ENCODE results near the gene PIGK.
"Not testable (repeated sequence)": the region's sequence is repeated elsewhere in the genome, so short reads cannot be mapped to it uniquely, and the experiment has no call there.

The PIGK gene

DNA sequence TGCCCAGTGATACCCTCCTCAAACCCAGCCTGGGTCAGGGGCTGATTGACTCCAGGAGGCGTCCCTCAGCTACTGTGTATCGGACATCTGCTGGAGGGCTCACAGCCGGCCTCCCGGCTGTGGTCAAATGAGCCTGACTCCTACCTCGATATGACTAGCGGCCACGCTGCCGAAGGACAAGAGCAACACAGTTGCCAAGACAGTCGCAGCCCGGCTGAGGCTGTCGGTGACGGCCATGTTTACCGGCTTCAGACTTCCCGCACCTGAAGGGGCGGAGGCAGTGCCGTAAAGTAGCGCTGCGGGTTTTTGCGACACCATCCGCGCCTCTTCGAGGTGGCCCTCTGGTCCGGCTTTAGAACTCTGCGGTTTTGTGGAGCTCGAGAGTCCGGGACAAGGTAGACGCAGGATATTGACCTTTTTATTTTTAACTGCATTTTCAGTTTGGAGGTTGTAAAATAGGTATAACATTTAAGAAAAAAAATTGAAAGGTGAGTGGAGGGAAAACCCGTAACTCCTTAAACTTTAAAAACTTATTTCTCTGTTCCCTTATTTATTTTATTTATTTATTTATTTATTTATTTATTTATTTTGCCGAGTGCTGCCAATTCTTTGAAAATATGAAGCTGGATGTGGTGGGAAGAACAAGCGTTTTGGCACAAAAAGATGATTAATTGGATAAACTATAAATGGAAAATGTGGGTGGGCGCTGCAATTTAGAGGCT is at the start of gene PIGK:
TSS of gene PIGK (minus strand) at position 265 of the 722 bp plus-strand sequence. CDS start at position 237, 28 bp downstream.
- peak; percentile 98 for DNase-seq

DNA sequence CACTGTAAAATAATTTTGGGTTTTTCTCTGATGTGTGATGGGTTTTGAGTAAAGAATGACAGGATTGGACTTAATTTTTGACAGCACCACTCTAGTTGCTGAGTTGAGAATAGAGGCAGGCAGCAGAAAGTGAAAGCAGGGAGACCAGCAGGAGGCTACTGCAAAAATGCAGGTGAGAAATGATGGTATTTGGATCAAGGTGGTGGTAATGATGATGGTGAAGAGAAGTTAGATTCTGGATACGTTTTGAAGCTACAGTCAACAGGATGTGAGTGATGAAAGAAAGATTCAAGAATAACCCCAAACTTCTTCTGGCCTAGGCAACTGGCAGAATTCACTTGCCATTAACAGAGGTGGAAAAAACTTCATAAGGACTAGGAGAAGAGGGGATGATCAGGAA is 47.8 kb upstream of the PIGK start:
- no peak for DNase-seq

DNA sequence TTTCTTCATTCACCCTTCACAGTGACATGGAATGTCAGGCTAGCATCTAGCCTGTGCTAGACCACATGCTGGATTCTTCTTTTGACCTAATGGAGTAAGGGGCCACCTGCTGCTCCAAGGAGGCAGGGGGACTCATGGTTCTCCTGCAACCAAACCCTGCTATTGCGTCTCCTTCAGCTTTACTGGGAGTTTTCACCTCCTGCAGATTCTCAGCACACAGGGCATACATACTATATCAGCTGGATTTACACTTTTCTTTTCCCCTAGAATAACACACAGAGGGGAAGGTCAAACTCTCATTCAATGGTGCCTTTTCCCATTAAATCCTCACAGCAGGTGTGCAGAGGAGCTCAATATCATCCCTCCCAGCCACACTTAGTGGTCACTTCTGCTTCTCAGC is 46.0 kb upstream of the PIGK start:
- no peak for DNase-seq

DNA sequence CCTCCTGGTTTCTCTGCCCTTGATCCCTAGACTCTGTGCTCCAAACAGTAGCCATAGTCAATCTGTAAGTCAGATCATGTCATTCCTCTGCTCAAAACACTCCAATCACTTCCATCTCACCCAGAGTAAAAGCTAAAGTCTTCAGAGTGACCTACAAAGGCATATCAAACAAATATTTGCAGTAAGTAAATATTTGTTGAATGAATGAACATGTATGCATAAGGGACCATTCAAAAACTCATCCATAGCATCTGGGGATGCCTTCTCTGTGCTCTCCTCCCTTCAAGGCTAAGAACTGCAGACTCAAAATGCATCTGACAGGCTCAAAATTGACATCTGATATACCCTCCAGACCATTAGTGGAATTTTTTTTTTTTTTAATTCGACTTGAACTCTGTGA is 44.5 kb upstream of the PIGK start:
- no peak for DNase-seq

DNA sequence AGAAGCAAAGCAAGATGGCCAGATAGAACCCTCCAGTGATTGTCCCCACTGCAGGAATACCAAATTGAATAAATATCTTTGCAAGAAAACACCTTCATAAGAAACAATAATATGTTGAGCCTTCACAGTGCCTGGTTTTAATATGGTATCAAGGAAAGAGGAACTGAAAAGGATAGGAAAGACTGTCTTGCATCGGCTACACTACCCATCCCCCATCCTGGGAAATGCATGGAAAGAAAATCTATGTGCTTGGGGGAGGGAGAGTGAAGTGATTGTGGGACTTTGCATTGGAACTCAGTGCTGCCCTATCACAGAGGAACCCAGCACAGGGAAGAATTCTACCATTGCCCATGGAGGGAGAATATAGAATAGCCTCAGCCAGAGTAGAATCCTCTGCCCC is 34.0 kb upstream of the PIGK start:
- DNase-seq: peak; percentile 40

DNA sequence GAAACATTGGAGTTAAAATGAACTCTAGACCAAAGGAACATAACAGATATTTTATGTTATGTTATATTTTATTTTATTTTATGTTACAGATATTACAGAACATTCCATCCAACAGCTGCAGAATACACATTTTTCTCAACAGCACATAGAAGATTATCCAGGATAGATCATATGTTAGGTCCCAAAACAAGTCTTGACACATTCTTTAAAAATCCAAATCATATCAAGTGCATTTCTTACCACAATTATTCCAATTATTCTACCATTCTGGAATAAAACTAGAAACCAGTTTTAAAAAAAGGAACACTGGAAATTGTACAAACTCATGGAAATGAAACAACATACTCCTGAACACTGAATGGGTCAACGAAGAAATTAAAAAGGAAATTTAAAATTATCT is 30.9 kb upstream of the PIGK start:
- no peak for DNase-seq

DNA sequence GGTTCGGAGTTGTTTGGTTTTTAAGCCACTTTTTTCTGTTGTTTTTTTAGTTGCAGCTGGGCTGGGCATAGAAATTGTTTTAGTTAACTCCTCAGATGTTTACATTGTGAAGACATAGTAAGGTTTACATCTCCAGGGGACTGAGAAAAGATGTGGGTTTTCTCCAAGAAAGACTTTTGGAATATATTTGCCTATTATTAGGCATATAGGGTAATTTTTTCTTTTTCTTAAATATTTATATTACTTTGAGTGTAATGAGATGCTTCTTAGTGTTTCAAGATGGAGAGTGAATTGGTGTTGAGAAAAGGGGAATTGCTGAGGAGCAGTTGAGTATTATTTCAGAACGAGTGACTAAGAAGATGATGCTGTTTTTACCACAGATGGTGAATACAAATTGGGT is 26.6 kb upstream of the PIGK start:
- DNase-seq: no peak

DNA sequence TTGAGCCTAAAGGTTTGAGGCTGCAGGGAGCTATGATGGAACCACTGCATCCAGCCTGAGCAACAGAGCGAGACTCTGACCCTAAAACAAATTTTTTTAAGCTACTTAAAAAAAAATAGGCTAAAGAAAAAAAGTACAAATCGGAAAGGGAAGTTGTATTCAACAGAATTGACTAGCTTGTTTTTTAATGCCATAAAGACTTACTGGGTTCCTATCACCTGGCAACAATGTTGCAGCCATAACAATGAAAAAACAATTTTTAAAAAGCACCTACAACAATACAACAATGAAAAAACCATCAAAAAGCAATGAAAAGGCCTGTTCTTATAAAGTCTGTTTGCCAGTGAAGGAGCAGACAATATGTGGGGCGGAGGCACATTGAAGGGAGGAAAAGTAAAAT is 20.1 kb upstream of the PIGK start:
- no peak for DNase-seq

DNA sequence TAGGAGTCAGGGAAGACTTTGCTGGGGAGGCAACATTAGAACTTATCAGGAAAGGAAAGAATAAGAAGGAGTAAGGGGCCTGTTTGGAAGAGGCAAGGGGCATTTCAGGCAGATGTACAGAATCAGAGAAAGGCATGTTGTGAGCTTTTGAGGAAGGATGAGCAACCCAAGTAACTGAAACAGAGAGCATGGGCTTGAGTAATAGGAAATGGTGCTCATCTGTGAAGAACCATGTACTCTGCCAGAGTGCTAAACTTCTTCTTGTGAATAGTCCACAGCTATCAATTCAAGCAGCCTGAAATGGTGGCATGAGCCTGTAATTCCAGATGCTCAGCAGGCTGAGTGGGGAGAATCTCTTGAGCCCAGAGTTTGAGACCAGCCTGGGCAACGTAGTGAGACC is 19.2 kb upstream of the PIGK start:
- DNase-seq: no peak

DNA sequence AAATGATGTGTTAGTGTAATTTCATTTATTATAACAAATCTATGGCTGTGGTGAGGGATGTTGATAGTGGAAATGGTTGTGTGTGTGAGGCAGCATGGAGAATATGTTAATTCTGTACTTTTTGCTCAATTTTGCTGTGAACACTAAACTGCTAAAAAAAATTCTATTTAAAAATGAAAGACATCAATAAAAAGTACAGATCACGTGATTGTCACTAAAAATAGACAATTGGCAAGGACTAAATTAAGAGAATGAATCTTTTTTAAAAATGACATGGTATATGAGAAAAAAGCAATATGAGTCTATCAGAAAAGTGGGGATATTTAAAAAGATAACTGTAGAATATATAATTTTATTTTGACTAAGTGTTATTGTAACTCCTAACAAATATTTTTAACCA is 15.7 kb upstream of the PIGK start:
- DNase-seq: no peak

DNA sequence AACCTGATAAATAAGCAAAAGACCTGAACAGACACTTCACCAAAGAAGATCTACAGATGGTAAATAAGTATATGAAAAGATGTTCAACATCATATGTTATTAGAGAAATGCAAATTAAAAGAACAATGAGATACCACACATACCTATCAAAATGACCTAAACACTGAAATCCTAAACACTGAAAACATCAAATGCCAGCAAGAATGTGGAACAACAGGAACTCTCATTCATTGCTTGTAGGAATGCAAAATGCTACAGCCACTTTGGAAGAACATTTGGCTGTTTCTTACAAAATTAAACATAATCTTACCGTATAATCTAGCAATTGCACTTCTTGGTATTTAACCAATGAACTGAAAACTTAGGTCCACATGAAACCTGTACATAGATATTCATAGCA is 14.9 kb upstream of the PIGK start:
- no peak for DNase-seq

DNA sequence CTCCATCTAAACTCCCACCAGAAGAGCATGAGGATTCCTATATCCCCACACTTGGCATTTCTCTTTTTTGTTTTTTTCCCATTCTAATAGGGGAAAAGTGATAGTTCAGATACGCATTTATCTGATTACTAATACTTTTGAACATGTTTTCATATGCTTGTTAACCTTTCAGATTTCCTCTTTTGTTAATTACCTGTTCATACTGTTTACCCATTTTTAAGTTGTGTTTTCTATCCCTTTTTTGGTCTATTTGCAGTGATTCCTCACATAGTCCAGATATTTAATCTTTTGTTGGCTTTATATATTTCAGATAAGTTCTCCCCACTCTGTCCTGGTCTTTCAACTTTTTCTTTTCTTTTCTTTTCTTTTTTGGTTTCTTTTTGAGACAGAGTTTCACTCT is 13.6 kb upstream of the PIGK start:
- no peak for DNase-seq

DNA sequence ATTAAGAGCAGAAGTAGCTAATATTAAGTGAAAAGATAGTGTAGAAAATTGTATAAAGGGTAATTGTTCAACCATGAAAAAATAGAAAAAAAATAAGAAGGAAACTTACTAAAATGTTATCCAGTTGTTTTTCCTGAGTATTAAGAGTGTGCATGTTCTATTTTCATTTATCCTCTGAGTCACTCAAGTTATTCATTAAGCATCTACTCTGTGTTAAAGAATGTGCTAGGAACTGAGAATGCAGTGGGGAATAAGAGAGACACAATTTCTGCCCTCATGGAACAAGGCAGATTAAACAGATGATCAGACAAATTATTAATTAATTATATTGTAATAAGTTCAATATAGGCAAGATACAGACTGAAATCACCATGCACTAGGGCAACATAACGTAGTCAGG is 10.8 kb upstream of the PIGK start:
- no peak for DNase-seq

DNA sequence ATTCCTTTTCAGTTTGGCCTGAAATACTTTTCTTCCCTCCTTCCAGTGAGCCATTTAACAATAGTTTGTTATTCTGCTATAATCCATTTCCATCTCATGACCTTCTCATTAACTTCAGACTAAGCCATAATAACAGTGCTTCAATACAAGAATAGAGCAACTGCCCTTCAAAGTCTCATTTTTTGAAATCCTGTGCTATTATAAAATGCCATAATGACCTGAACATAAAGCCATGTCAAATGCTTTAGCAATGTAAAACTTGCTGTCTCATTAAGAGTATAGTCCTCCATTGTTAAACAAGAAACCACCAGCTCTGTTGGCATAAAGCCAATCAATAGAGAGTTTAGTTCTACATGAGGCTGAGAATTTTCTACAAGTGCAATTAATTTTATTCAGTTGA is 9.6 kb upstream of the PIGK start:
- DNase-seq: peak; percentile 56

DNA sequence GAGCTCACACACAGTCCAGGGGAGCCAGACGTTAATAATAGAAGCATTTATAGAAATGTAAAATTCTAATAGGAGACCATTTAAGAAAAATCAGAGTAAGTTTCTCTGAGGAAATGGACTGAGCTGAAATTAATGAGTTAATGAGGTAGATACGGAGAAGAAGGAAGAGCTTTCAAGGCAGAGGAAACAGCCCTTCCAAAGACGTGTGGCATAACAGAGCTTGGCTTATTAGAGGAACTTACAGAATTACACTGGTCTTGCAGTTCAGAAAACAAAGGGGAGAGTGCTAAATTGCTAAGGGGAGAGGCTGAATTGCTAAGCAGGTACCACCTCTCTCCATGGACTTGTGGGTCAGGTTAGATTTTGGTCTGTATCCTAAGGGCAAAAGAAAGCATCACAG is 8.2 kb upstream of the PIGK start:
- peak; percentile 44 for DNase-seq

DNA sequence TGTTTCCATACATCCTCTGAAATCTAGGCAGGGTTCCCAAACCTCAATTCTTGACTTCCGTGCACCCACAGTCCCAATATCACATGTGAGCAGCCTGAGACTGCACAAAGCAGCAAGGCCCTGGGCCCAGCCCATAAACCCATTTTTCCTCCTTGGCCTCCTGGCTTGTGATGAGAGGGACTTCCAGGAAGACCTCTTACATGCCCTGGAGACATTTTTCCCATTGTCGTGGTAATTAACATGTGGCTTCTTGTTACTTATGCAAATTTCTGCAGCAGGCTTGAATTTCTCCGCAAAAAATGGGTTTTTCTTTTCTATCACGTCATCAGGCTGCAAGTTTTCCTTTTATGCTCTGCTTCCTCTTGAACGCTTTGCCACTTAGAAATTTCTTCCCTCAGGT is 3.3 kb upstream of the PIGK start:
- DNase-seq: no peak

DNA sequence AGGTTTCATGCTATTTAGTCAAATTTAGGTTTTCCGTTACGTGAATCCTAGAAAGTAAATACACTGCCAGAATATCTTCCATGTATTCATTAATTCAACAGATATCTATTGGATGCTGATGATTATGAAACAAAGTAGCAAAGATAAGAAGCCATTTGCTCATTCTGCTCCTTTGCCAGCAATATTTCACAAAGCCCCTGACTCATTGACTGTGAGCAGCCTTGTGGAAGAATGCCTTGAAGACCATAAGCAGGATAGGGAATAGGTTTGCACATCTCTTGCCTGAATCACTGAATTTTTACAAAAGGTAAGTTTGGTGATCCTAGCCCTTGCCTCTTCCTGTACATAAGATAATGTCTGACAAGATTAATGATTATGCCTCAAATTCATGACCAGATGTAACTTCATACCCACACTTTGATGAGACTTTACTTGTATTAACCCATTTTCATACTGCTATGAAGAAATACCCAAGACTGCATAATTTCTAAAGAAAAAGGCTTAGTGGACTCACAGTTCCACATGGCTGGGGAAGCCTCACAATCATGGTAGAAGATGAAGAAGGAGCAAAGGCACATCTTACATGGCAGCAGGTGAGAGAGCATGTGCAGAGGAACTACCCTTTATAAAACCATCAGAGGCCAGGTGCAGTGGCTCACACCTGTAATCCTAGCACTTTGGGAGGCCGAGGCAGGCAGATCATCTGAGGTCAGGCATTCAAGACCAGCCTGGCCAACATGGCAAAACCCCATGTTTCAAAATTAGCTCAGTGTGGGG is 1.6 kb upstream of the PIGK start:
- no peak for DNase-seq

DNA sequence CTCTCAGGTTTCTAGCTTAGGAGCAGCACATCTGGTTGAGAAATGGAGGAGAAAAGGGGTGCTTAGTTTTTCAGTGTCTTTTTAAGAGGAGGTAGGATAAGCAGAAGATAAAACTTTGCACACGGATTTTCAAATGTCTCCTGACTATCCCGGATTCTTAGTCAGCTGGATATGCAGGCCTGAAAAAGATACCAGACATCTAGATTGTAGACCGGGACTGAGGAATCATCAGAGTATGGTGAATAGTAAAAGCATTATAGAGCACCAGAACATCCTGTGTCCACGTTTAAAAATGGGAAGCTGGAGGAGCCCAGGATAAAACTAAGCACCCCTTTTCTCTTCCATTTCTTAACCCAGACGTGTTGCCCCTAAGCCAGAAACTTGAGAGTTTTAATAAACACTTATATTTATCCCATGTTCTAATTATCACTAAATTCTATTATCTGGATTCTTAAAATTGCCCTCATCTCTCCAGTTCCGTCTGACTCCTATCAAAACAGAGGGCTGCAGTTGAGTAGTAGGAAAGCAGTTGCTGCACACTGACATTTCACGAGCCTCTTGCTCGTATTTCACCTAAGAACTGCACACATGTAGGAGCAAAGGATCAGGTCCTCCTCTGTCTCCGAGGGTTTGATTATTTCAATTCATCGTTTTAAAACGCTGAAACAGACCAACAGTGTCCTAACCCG is 609 bp downstream of the PIGK start:
- peak; percentile 83 for DNase-seq

DNA sequence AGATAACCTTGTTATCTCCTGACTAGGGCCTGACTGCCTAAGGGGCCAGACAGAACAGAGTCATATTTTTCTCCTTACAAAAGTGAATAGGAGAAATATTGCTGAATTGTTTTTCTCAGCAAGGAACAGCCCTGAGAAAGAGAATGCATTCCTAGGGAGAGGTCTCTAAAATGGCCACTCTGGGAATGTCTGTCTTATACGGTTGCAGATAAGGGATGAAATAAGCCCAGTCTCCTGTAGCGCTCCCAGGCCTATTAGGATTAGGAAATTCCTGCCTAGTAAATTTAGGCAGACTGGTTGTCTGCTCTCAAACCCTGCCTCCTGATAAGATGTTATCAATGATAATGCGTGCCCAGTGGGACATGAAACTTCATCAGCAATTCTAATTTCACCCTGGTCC is 15.2 kb downstream of the PIGK start:
- DNase-seq: not testable (repeated sequence)

DNA sequence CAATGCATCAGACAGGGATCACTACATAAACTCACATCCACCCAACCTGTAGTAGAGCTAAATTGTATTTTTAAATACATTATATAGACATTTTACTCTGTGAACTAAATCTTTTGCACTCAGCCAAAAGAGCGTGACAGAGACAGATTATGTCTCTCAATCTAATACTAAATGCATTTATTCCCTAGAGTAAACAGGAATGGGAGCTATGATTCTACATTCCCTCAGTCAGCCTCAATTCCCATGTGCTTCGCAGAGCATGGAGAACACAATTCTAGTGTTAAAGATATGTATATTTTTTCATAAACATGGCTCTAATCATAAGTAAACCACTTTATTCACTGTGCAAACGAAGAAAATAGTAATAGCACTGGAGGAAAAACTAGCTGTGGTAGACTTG is 16.5 kb downstream of the PIGK start:
- DNase-seq: no peak

DNA sequence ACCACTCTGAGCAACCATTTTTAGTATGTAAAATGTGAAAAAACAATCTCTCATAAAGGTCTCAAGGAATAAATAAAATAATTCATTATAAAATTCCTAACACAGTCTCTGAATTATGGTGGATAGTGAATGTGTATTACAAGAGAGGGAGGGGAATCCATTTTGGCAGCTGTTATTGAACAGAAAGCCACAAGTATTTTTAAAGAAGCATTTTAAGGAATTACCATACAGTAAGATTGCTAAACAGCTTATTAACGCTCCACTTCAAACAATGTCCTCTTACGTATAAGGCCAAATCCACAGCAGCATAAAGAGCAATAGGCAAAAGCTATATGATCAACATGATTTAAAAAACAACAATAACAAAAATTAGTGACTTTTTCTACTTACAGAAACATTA is 18.4 kb downstream of the PIGK start:
- no peak for DNase-seq

DNA sequence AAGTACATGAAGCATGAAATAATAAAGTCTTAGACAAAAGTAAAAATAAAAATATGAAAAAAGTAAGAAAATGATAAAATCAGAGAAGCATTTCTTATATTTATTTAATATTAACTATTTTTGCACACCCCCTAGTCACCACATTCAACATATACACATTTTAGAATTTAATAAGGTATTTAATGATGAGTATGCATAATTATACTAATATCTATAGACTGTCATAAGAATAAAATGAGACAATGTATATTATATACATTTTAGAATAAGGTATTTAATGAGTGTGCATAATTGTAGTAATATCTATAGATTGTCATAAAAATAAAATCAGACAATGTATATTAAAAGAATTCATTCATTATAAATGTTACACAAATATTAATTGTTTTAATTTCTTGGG is 18.9 kb downstream of the PIGK start:
- DNase-seq: no peak

DNA sequence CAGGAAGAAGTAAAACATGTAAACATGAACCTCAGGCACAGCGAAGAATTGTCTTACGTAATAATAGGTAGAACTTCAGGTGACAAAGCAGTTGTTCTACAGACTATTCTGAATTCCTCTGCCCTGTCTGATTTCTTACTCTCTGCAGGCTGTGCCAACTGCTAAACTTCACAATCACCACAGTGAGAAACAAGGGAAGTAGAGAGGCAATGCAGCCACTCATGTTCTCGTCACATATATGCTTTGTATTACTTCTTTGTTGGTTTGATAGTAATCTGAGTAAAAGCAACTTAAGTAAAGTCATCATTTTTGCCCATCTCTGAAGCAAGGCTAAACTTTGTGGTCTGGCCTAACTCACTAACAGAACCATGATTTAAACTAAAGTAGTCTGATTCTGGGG is 21.9 kb downstream of the PIGK start:
- no peak for DNase-seq

DNA sequence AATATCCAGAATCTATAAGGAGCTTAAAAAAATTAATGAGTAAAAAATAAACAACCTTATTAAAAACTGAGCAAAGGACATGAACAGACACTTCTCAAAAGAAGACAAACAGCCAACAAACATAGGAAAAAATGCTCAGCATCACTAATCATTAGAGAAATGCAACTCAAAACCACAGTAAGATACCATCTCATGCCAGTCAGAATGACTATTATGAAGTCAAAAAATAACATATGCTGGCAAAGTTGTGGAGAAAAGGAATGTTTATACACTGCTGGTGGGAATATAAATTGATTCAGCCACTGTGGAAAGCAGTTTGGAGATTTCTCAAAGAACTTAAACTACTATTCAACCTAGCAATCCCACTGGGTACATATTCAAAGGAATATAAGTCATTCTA is 25.3 kb downstream of the PIGK start:
- no peak for DNase-seq
